SK-N-SH treated with all-trans-retinoic acid at 6 μM for 48 hours (cell line): Measurements from ENCODE around the gene RHOJ.

Experiments
- ATAC-seq: fragments of 200-7000 bp; cut with Tn5 transposase; 3 replicates; pipeline ENCODE4 v1.9.1; 2020; ENCODE audit warnings: mild to moderate bottlenecking, moderate library complexity
- BACH2 ChIP-seq: fragments of 250-450 bp; sonication (Bioruptor Pico); IDR thresholded peaks from 2 replicates; pipeline ENCODE4 v1.9.0; 2021; ENCODE audit warnings: mild to moderate bottlenecking, borderline replicate concordance
- CSDC2 ChIP-seq: fragments of 250-450 bp; sonication (Bioruptor Pico); IDR thresholded peaks from 2 replicates; pipeline ENCODE4 v1.5.0; 2020; ENCODE audit warnings: mild to moderate bottlenecking, moderate library complexity
- ESRRG ChIP-seq: fragments of 250-450 bp; sonication (Bioruptor Pico); IDR thresholded peaks from 2 replicates; pipeline ENCODE4 v1.6.1; 2021; ENCODE audit warnings: mild to moderate bottlenecking
- GLIS3 ChIP-seq: fragments of 250-450 bp; sonication (Bioruptor Pico); IDR thresholded peaks from 2 replicates; pipeline ENCODE4 v1.5.0; 2020; ENCODE audit warnings: mild to moderate bottlenecking, moderate library complexity
- ISL1 ChIP-seq: fragments of 250-450 bp; sonication (Bioruptor Pico); IDR thresholded peaks from 2 replicates; pipeline ENCODE4 v2.1.2; 2022; ENCODE audit warnings: mild to moderate bottlenecking, moderate library complexity
- OSR1 ChIP-seq: fragments of 250-450 bp; sonication (Bioruptor Pico); IDR thresholded peaks from 2 replicates; pipeline ENCODE4 v1.8.0; 2022; ENCODE audit warnings: moderate library complexity, mild to moderate bottlenecking, inconsistent platforms
- SNAI2 ChIP-seq: fragments of 250-450 bp; sonication (Bioruptor Pico); IDR thresholded peaks from 2 replicates; pipeline ENCODE4 v1.5.0; 2020; ENCODE audit warnings: mild to moderate bottlenecking, moderate library complexity
- TOX ChIP-seq: fragments of 250-450 bp; sonication (Bioruptor Pico); IDR thresholded peaks from 2 replicates; pipeline ENCODE4 v1.8.0; 2021; ENCODE audit warnings: mild to moderate bottlenecking, moderate library complexity, borderline replicate concordance
- TSHZ2 ChIP-seq: fragments of 250-450 bp; sonication (Bioruptor Pico); IDR thresholded peaks from 2 replicates; pipeline ENCODE4 v1.5.0; 2020; ENCODE audit warnings: mild to moderate bottlenecking, moderate library complexity
- ZC3H10 ChIP-seq: fragments of 250-450 bp; sonication (Bioruptor Pico); IDR thresholded peaks from 2 replicates; pipeline ENCODE4 v1.5.1; 2021; ENCODE audit warnings: mild to moderate bottlenecking, moderate library complexity
- ZFP30 ChIP-seq: fragments of 450-650 bp; formaldehyde crosslinking; IDR thresholded peaks from 2 replicates; pipeline ENCODE4 v1.5.0; 2022; ENCODE audit warnings: mild to moderate bottlenecking, moderate library complexity
- ZNF70 ChIP-seq: fragments of 450-650 bp; formaldehyde crosslinking; IDR thresholded peaks from 2 replicates; pipeline ENCODE4 v1.5.0; 2020; ENCODE audit warnings: mild to moderate bottlenecking, moderate library complexity
- ZNF8 ChIP-seq: fragments of 450-650 bp; formaldehyde crosslinking; IDR thresholded peaks from 2 replicates; pipeline ENCODE4 v1.5.0; 2020; ENCODE audit warnings: mild to moderate bottlenecking, moderate library complexity
- TF ChIP-seq, protein P1 (sequence below): fragments of 250-450 bp; sonication (Bioruptor Pico); IDR thresholded peaks from 2 replicates; pipeline ENCODE4 v1.8.0; 2020; ENCODE audit warnings: mild to moderate bottlenecking, moderate library complexity, borderline replicate concordance

The RHOJ gene

DNA sequence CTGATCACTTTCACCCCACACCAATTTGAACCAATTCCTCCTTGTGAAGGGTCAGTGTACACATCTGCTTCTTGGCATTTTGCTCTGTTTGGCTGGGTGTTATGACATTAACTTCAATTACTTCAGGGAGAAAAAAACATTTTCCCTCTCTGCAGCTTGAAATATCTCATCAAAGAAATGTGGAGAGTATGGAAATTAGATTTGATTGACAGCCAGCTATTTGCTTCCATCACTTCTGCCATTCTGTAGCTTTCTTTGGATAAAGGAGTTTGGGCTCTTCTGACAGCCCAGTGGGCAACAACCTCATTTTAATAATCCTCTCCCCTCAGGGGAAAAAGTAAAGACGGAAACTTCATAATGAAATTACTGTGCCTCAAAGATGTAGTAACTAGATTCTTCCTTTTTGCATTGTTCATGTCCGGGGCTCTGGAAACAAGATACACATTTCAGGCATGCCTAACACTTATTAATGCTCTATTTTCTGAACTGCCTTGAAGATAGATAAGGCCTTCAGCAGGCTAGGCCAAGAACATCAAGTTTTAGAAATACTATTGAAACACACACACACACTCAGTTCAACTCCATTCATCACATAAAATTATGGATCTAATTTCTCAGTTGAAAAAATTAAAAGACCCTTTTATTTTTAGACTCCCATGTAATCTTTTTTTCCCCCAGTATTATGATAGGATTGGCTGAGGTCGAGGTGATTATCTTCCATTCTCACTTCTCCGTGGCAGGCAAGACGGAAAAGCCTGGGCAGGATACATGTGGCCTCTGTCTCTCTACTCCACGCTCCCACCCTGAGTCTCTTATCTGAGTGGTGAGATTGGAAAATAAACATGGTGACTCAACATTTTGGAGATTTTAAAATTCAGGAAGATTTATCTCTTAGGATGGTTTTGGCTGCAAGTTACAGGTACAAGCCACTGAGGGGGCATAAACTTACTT, 124.8 kb downstream of the RHOJ start (continued):
- TF ChIP-seq TSHZ2 (CRISPR knock-in tag) = no peak
- TF ChIP-seq TOX (CRISPR knock-in tag) = no peak
- TF ChIP-seq, protein P1, sequence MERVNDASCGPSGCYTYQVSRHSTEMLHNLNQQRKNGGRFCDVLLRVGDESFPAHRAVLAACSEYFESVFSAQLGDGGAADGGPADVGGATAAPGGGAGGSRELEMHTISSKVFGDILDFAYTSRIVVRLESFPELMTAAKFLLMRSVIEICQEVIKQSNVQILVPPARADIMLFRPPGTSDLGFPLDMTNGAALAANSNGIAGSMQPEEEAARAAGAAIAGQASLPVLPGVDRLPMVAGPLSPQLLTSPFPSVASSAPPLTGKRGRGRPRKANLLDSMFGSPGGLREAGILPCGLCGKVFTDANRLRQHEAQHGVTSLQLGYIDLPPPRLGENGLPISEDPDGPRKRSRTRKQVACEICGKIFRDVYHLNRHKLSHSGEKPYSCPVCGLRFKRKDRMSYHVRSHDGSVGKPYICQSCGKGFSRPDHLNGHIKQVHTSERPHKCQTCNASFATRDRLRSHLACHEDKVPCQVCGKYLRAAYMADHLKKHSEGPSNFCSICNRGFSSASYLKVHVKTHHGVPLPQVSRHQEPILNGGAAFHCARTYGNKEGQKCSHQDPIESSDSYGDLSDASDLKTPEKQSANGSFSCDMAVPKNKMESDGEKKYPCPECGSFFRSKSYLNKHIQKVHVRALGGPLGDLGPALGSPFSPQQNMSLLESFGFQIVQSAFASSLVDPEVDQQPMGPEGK (CRISPR knock-in tag) = no peak
- no peak for TF ChIP-seq OSR1 (CRISPR knock-in tag)
- no peak for TF ChIP-seq GLIS3 (CRISPR knock-in tag)
- TF ChIP-seq ZFP30 (CRISPR knock-in tag) = no peak

GRCh38 chr14:63342371-63342770, 138.1 kb downstream of the RHOJ start:
- TF ChIP-seq BACH2 (CRISPR knock-in tag) (no peak), ZNF70 (no peak), CSDC2 (CRISPR knock-in tag) (no peak), SNAI2 (CRISPR knock-in tag) (no peak), ZFP30 (CRISPR knock-in tag) (no peak), ISL1 (no peak), ZNF8 (CRISPR knock-in tag) (no peak), ESRRG (CRISPR knock-in tag) (no peak), ZC3H10 (no peak)
- TF ChIP-seq, protein P1 (CRISPR knock-in tag) = no peak
- no peak for ATAC-seq
